Sigmoid colon (tissue), 4 donors: ENCODE data around the gene IL1RN.

Source experiments
- POLR2AphosphoS5 ChIP-seq, 4 donors: sonication (generic); formaldehyde crosslinking; IDR thresholded peaks; one replicate each; pipeline ENCODE4 v1.6.1; 2017; ENCODE audit warnings: antibody characterized with exemption in 4 of 4
- TF ChIP-seq, protein P1 (sequence below), 4 experiments: fragments of 450-650 bp in 3 of 4; fragments of 200-600 bp in 1 of 4; IDR thresholded peaks; one replicate each; pipeline ENCODE4 v1.5.1; 2016 to 2019; ENCODE audit warnings: antibody characterized with exemption in 4 of 4, mild to moderate bottlenecking in 3 of 4, moderate library complexity in 2 of 4

GRCh38 chr2:113118263-113118657 lies 9.1 kb upstream of the IL1RN start:
- TF ChIP-seq POLR2AphosphoS5 (IDR thresholded peaks at IDR 0.05) = no peak
- TF ChIP-seq, protein P1, sequence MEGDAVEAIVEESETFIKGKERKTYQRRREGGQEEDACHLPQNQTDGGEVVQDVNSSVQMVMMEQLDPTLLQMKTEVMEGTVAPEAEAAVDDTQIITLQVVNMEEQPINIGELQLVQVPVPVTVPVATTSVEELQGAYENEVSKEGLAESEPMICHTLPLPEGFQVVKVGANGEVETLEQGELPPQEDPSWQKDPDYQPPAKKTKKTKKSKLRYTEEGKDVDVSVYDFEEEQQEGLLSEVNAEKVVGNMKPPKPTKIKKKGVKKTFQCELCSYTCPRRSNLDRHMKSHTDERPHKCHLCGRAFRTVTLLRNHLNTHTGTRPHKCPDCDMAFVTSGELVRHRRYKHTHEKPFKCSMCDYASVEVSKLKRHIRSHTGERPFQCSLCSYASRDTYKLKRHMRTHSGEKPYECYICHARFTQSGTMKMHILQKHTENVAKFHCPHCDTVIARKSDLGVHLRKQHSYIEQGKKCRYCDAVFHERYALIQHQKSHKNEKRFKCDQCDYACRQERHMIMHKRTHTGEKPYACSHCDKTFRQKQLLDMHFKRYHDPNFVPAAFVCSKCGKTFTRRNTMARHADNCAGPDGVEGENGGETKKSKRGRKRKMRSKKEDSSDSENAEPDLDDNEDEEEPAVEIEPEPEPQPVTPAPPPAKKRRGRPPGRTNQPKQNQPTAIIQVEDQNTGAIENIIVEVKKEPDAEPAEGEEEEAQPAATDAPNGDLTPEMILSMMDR (IDR thresholded peaks at IDR 0.05) = no peak
